Endothelial cell of umbilical vein (primary cell): ENCODE data around the gene HMGCS1. TPM values are rescaled to one million over a fixed set of nuclear protein-coding genes. Genes with fewer than 3 reads are reported as not detected.

ENCODE experiments used
- BruUV-seq: library from RNA; stranded (reverse); fragments of 400-500 nt; replicated peaks from 2 replicates; lab custom pipeline; 2021; lab: Mats Ljungman, UMichigan
- CTCF ChIA-PET: fragments of 300-600, 350-600 bp; sonication (Branson Sonifier 250); formaldehyde crosslinking; loops from one replicate; lab custom pipeline; 2021; ENCODE audit warnings: antibody characterized with exemption, inconsistent platforms; lab: Charles Lee
- POLR2A ChIA-PET: fragments of 300-600, 350-600 bp; sonication (Branson Sonifier 250); formaldehyde crosslinking; loops from one replicate; lab custom pipeline; 2021; ENCODE audit warnings: antibody characterized with exemption, inconsistent platforms; lab: Charles Lee
- DNase-seq: peaks from one replicate; pipeline ENCODE4 v3.0.0-alpha.2; 2011; ENCODE audit warnings: low read depth, low spot score
- FAIRE-seq: peaks from 2 replicates; lab custom pipeline; 2011; peaks lifted over from hg19 to GRCh38; lab: Jason Lieb, UNC
- H2AFZ ChIP-seq: 2 replicates; pipeline ENCODE4 v1.6.0; 2012; ENCODE audit warnings: low read depth, low read length, control low read depth, inconsistent platforms
- H3K27ac ChIP-seq: 2 replicates; pipeline ENCODE4 v1.5.1; 2011; ENCODE audit warnings: low read depth, mild to moderate bottlenecking, control low read depth, low read length, moderate library complexity; ENCODE audit not compliant: insufficient read depth
- H3K27me3 ChIP-seq, 2 experiments: 2 replicates each; pipeline versions ENCODE4 v1.6.0 to v1.6.1; 2011; ENCODE audit warnings: low read length in 2 of 2, mixed read lengths in 1 of 2; ENCODE audit not compliant: control insufficient read depth in 2 of 2, insufficient read depth in 2 of 2
- H3K36me3 ChIP-seq, 2 experiments: 2 replicates in 1 of 2; 3 replicates in 1 of 2; pipeline ENCODE4 v1.5.1; 2011; ENCODE audit warnings: low read length in 2 of 2, mild to moderate bottlenecking in 1 of 2, moderate library complexity in 1 of 2; ENCODE audit not compliant: control insufficient read depth in 2 of 2, insufficient read depth in 2 of 2; ENCODE audit errors: extremely low read depth in 1 of 2
- H3K4me1 ChIP-seq: 3 replicates; pipeline ENCODE4 v1.5.1; 2011; ENCODE audit warnings: mild to moderate bottlenecking, low read length; ENCODE audit not compliant: control insufficient read depth, insufficient read depth; ENCODE audit errors: extremely low read depth
- H3K4me2 ChIP-seq: 2 replicates; pipeline ENCODE4 v1.6.1; 2011; ENCODE audit warnings: low read length, control low read depth, mixed read lengths; ENCODE audit not compliant: insufficient read depth
- H3K4me3 ChIP-seq, 3 experiments: fragments of 200-600 bp in 1 of 3; sonication (generic), shearing (Covaris generic) in 1 of 3; replicated peaks in 1 of 3; 2 replicates each; pipeline ENCODE4 v1.5.1; 2011 to 2016; ENCODE audit warnings: control low read depth in 3 of 3, low read length in 3 of 3, mild to moderate bottlenecking in 2 of 3, inconsistent platforms in 1 of 3, low read depth in 1 of 3, moderate library complexity in 1 of 3; ENCODE audit not compliant: insufficient read depth in 1 of 3
- H3K79me2 ChIP-seq: 2 replicates; pipeline ENCODE4 v1.6.0; 2012; ENCODE audit warnings: low read length, inconsistent platforms; ENCODE audit not compliant: control insufficient read depth, insufficient read depth
- H3K9ac ChIP-seq: replicated peaks from 2 replicates; pipeline ENCODE3; 2011; ENCODE audit warnings: low read length, control low read depth; ENCODE audit not compliant: insufficient read depth; ENCODE audit errors: extremely low read depth
- H3K9me1 ChIP-seq: replicated peaks from 3 replicates; pipeline ENCODE4 v1.6.0; 2011; ENCODE audit warnings: mild to moderate bottlenecking, low read length; ENCODE audit not compliant: control insufficient read depth, insufficient read depth; ENCODE audit errors: extremely low read depth
- H3K9me3 ChIP-seq: replicated peaks from 2 replicates; pipeline ENCODE4 v1.5.1; 2012; ENCODE audit warnings: low read length, inconsistent platforms; ENCODE audit not compliant: control insufficient read depth, insufficient read depth
- H4K20me1 ChIP-seq: replicated peaks from 2 replicates; pipeline ENCODE3; 2011; ENCODE audit warnings: mild to moderate bottlenecking, low read length; ENCODE audit not compliant: control insufficient read depth, insufficient read depth; ENCODE audit errors: extremely low read depth
- CTCF ChIP-seq, 2 donors: IDR thresholded peaks; 1 replicate in 1 of 2; 2 replicates in 1 of 2; pipeline ENCODE4 v1.5.1; 2011; ENCODE audit warnings: low read length in 2 of 2, mild to moderate bottlenecking in 2 of 2, moderate library complexity in 2 of 2, control low read depth in 1 of 2, inconsistent platforms in 1 of 2, low read depth in 1 of 2; ENCODE audit not compliant: insufficient read depth in 1 of 2; ENCODE audit errors: extremely low read depth in 1 of 2
- EZH2 ChIP-seq: IDR thresholded peaks from 2 replicates; pipeline ENCODE4 v1.6.1; 2012; ENCODE audit warnings: borderline replicate concordance, low read depth, mild to moderate bottlenecking, moderate library complexity, low read length, inconsistent platforms; ENCODE audit not compliant: severe bottlenecking
- FOS ChIP-seq: IDR thresholded peaks from 2 replicates; pipeline ENCODE4 v1.6.1; 2011; ENCODE audit warnings: mild to moderate bottlenecking, low read length, moderate library complexity, borderline replicate concordance; ENCODE audit not compliant: insufficient read depth
- GATA2 ChIP-seq: IDR thresholded peaks from 2 replicates; pipeline ENCODE4 v1.7.0; 2011; ENCODE audit warnings: low read depth, mild to moderate bottlenecking, moderate library complexity, mixed read lengths, low read length; ENCODE audit not compliant: insufficient read length, insufficient read depth
- JUN ChIP-seq: IDR thresholded peaks from 2 replicates; pipeline ENCODE4 v1.6.1; 2011; ENCODE audit warnings: borderline replicate concordance, low read depth; ENCODE audit not compliant: insufficient read length, insufficient read depth
- MYC ChIP-seq: IDR thresholded peaks from one replicate; pipeline ENCODE4 v1.6.1; 2011; ENCODE audit warnings: mild to moderate bottlenecking, low read depth, low read length
- POLR2A ChIP-seq: IDR thresholded peaks from 2 replicates; pipeline ENCODE4 v1.6.1; 2012; ENCODE audit warnings: low read depth, mild to moderate bottlenecking, control low read depth, low read length
- POLR2AphosphoS5 ChIP-seq: IDR thresholded peaks from 2 replicates; pipeline ENCODE4 v1.6.1; 2012; ENCODE audit warnings: low read depth, mild to moderate bottlenecking, control low read depth, low read length, moderate library complexity; ENCODE audit not compliant: insufficient read depth
- dilution Hi-C: fragments of 300-500 bp; cut with MboI; formaldehyde crosslinking; loops from one replicate; pipeline ENCODE4 v1.15.0; 2019; ENCODE audit warnings: low sequenced_read_pairs; ENCODE audit not compliant: extremely low pct_ligation_motif_present
- intact Hi-C: fragments of 100-400 bp; cut with micrococcal nuclease; formaldehyde crosslinking; loops from one replicate; pipeline ENCODE4 v1.10.0; 2022
- polyA plus RNA-seq, 4 experiments: library from polyadenylated mRNA; depleted of rRNA in 3 of 4; stranded (reverse) in 3 of 4; unstranded in 1 of 4; fragments of >200 nt; gene quantifications; 2 replicates each; pipeline versions ENCODE4 v1.2.1 to v1.2.3, GENCODE V29; 2011 to 2012; ENCODE audit warnings: missing spikeins in 1 of 4
- total RNA-seq: library from RNA; stranded (reverse); gene quantifications from 2 replicates; pipeline ENCODE4 v1.2.3, GENCODE V29; 2021
- TF ChIP-seq, protein P1 (sequence below): IDR thresholded peaks from 2 replicates; pipeline ENCODE4 v1.6.1; 2011; ENCODE audit not compliant: insufficient read depth, insufficient read length

HMGCS1 gene
- total and polyA plus RNA-seq, 2 donors (not counting 3 experiments of a cell fraction or from before 2014, with no cell fraction given), result 43.3 to 133 TPM

DNA sequence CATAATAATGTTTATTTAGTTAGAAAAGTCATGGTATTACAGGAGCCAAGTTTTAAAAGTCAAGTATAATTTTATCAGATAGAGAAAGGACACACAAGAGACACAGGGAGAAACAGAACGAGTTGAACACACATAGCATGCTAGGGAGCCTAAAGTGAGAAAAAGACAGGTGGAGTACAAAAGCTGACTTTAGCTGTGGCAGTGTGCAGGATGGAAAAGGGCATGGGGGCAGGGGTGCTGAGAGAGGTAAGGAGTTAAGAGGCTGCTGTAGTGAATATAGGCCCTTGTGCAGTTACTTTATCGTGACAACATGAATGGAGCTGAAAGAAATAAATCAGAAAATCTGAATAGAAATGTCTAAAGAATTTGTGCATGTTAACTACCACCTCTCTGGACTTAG lies 18.0 kb downstream of the HMGCS1 start:
- Histone ChIP-seq H3K27me3 (no peaks in the 10 kb centered on the region), H3K4me1 (no peaks in the 10 kb centered on the region), H3K4me3 (no peak overlapping the region), H3K9ac (no peak overlapping the region), H4K20me1 (peaks cover 5% of the 10 kb centered on the region), H3K9me1 (no peaks in the 10 kb centered on the region), H3K79me2 (peaks cover 27% of the 10 kb centered on the region), H3K4me2 (no peak overlapping the region), H3K36me3 (peaks cover 12 to 51% of the 10 kb centered on the region in 2 experiments), H3K9me3 (no peaks in the 10 kb centered on the region), H3K27ac (no peak overlapping the region), H2AFZ (no peak overlapping the region)
- dilution Hi-C loops, result no loop called here
- FAIRE-seq (no peak), DNase-seq (no peak)
- POLR2A ChIA-PET, result interaction anchor here (0.8 kb wide), 1 partner anchor 18 kb away, joined by 4 read pairs; the partner anchor contains the start of gene HMGCS1
- TF ChIP-seq POLR2A (no peak), EZH2 (no peak), JUN (no peak), GATA2 (no peak), MYC (no peak), POLR2AphosphoS5 (no peak), CTCF (IDR thresholded peaks at IDR 0.05; ENCODE audit: extremely low read depth in 1 of 2, insufficient read depth in 1 of 2, low read depth in 1 of 2, low read length in 2 of 2) (no peak), FOS (no peak)
- TF ChIP-seq, protein P1, sequence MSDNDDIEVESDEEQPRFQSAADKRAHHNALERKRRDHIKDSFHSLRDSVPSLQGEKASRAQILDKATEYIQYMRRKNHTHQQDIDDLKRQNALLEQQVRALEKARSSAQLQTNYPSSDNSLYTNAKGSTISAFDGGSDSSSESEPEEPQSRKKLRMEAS, result no peak
- BruUV-seq, result no TSS peak
- intact Hi-C loops, result no loop called here
- CTCF ChIA-PET, result interaction anchor here (1.3 to 3.1 kb wide), 2 partner anchors 11 to 18 kb away, joined by 3 to 12 read pairs; partner anchors contain the start of gene HMGCS1
